H9 (cell line): ENCODE data around the gene SRF. TPM values are rescaled to one million over a fixed set of nuclear protein-coding genes. Genes with fewer than 3 reads are reported as not detected.

Experiments used
- DNase-seq: peaks from one replicate; pipeline ENCODE4 v3.0.0-alpha.2; 2017
- H2AFZ ChIP-seq: one replicate; pipeline ENCODE4 v1.6.1; 2013; ENCODE audit warnings: mild to moderate bottlenecking, low read length, control low read depth, moderate library complexity
- H2AK5ac ChIP-seq: 2 replicates; pipeline ENCODE4 v1.6.1; 2013; ENCODE audit warnings: low read length, control low read depth, mixed read lengths; ENCODE audit not compliant: insufficient read length
- H2BK120ac ChIP-seq: one replicate; pipeline ENCODE4 v1.6.1; 2013; ENCODE audit warnings: low read depth, mild to moderate bottlenecking, low read length, control low read depth, inconsistent platforms; ENCODE audit not compliant: poor library complexity, severe bottlenecking
- H2BK12ac ChIP-seq: 2 replicates; pipeline ENCODE4 v1.6.1; 2013; ENCODE audit warnings: low read length, control low read depth, mixed read lengths, low read depth; ENCODE audit not compliant: insufficient read length
- H2BK15ac ChIP-seq: 2 replicates; pipeline ENCODE4 v1.6.1; 2013; ENCODE audit warnings: low read depth, low read length, control low read depth
- H2BK20ac ChIP-seq: one replicate; pipeline ENCODE4 v1.6.1; 2013; ENCODE audit warnings: low read depth, mild to moderate bottlenecking, low read length, control low read depth, inconsistent platforms; ENCODE audit not compliant: poor library complexity, severe bottlenecking
- H2BK5ac ChIP-seq: 2 replicates; pipeline ENCODE4 v1.6.1; 2013; ENCODE audit warnings: low read length, control low read depth, mixed read lengths; ENCODE audit not compliant: insufficient read length
- H3K14ac ChIP-seq: 2 replicates; pipeline ENCODE4 v1.6.1; 2013; ENCODE audit warnings: low read length, control low read depth; ENCODE audit not compliant: insufficient read depth
- H3K18ac ChIP-seq: 2 replicates; pipeline ENCODE4 v1.6.1; 2013; ENCODE audit warnings: low read depth, mild to moderate bottlenecking, mixed read lengths, low read length, control low read depth; ENCODE audit not compliant: insufficient read length
- H3K23ac ChIP-seq: 2 replicates; pipeline ENCODE4 v1.6.1; 2013; ENCODE audit warnings: low read length, control low read depth, mixed read lengths, low read depth; ENCODE audit not compliant: insufficient read length
- H3K23me2 ChIP-seq: 2 replicates; pipeline ENCODE4 v1.6.1; 2013; ENCODE audit warnings: low read depth, mild to moderate bottlenecking, mixed read lengths, low read length, control low read depth; ENCODE audit not compliant: insufficient read length, poor library complexity, severe bottlenecking
- H3K27ac ChIP-seq: 2 replicates; pipeline ENCODE4 v1.5.1; 2013; ENCODE audit warnings: low read length, control low read depth, mixed read lengths, low read depth; ENCODE audit not compliant: insufficient read length
- H3K27me3 ChIP-seq: 2 replicates; pipeline ENCODE4 v1.6.1; 2013; ENCODE audit warnings: low read length, control low read depth, inconsistent platforms; ENCODE audit not compliant: insufficient read depth
- H3K4ac ChIP-seq: 2 replicates; pipeline ENCODE4 v1.6.1; 2013; ENCODE audit warnings: low read depth, mild to moderate bottlenecking, control low read depth, inconsistent platforms, low read length, moderate library complexity
- H3K4me1 ChIP-seq: 2 replicates; pipeline ENCODE4 v1.6.1; 2013; ENCODE audit warnings: low read length, control low read depth, inconsistent platforms; ENCODE audit not compliant: insufficient read depth
- H3K4me2 ChIP-seq: 2 replicates; pipeline ENCODE4 v1.6.1; 2013; ENCODE audit warnings: low read length, control low read depth, mixed read lengths; ENCODE audit not compliant: insufficient read length, insufficient read depth
- H3K56ac ChIP-seq: 2 replicates; pipeline ENCODE4 v1.6.1; 2013; ENCODE audit warnings: low read depth, mild to moderate bottlenecking, mixed read lengths, low read length, control low read depth; ENCODE audit not compliant: insufficient read length
- H3K79me1 ChIP-seq: 2 replicates; pipeline ENCODE4 v1.6.1; 2013; ENCODE audit warnings: low read depth, mild to moderate bottlenecking, moderate library complexity, low read length, control low read depth, inconsistent platforms; ENCODE audit not compliant: insufficient read depth, poor library complexity, severe bottlenecking
- H3K79me2 ChIP-seq: 2 replicates; pipeline ENCODE4 v1.6.1; 2013; ENCODE audit warnings: low read length, control low read depth, inconsistent platforms; ENCODE audit not compliant: insufficient read depth
- H3K9ac ChIP-seq: 2 replicates; pipeline ENCODE4 v1.6.1; 2013; ENCODE audit warnings: low read length, control low read depth, mixed read lengths; ENCODE audit not compliant: insufficient read length; ENCODE audit errors: extremely low read depth
- H3K9me3 ChIP-seq: one replicate; pipeline ENCODE4 v1.6.1; 2013; ENCODE audit warnings: low read depth, low read length, inconsistent platforms; ENCODE audit not compliant: control insufficient read depth
- H3T11ph ChIP-seq: one replicate; pipeline ENCODE4 v1.6.1; 2013; ENCODE audit warnings: mild to moderate bottlenecking, low read length, control low read depth, inconsistent platforms
- H4K20me1 ChIP-seq: one replicate; pipeline ENCODE4 v1.6.1; 2013; ENCODE audit not compliant: control insufficient read depth, insufficient read length, insufficient read depth
- H4K5ac ChIP-seq: 2 replicates; pipeline ENCODE4 v1.6.1; 2013; ENCODE audit warnings: low read depth, mild to moderate bottlenecking, mixed read lengths, low read length, control low read depth; ENCODE audit not compliant: insufficient read length
- H4K8ac ChIP-seq: replicated peaks from 2 replicates; pipeline ENCODE4 v1.6.1; 2013; ENCODE audit warnings: low read length, control low read depth, mixed read lengths, low read depth; ENCODE audit not compliant: insufficient read length
- H4K91ac ChIP-seq: 2 replicates; pipeline ENCODE4 v1.6.1; 2013; ENCODE audit warnings: low read depth, mild to moderate bottlenecking, moderate library complexity, mixed read lengths, low read length, control low read depth; ENCODE audit not compliant: insufficient read length
- H3K27ac Mint-ChIP-seq, 3 experiments: 2 replicates in 2 of 3; 3 replicates in 1 of 3; pipeline ENCODE4 v1.8.0; 2020 to 2021; ENCODE audit warnings: mixed read lengths in 3 of 3, mild to moderate bottlenecking in 1 of 3, moderate library complexity in 1 of 3
- H3K27me3 Mint-ChIP-seq: 2 replicates; pipeline ENCODE4 v1.8.0; 2021; ENCODE audit warnings: low read depth, mild to moderate bottlenecking, moderate library complexity, mixed read lengths
- H3K36me3 Mint-ChIP-seq, 3 experiments: 2 replicates in 2 of 3; 3 replicates in 1 of 3; pipeline ENCODE4 v1.8.0; 2020 to 2021; ENCODE audit warnings: low read depth in 3 of 3, mixed read lengths in 3 of 3; ENCODE audit not compliant: insufficient read depth in 1 of 3
- H3K4me1 Mint-ChIP-seq, 2 experiments: 2 replicates each; pipeline ENCODE4 v1.8.0; 2020; ENCODE audit warnings: mixed read lengths in 2 of 2
- H3K4me3 Mint-ChIP-seq, 2 experiments: 2 replicates in 1 of 2; 3 replicates in 1 of 2; pipeline ENCODE4 v1.8.0; 2020 to 2021; ENCODE audit warnings: mild to moderate bottlenecking in 2 of 2, mixed read lengths in 2 of 2, moderate library complexity in 1 of 2
- H3K9me3 Mint-ChIP-seq, 2 experiments: 2 replicates in 1 of 2; 3 replicates in 1 of 2; pipeline ENCODE4 v1.8.0; 2020; ENCODE audit warnings: mild to moderate bottlenecking in 2 of 2, mixed read lengths in 2 of 2, moderate library complexity in 1 of 2
- CTCF ChIP-seq: fragments of 200-600 bp; sonication (generic); conservative IDR thresholded peaks from 3 replicates; pipeline ENCODE4 v1.8.0; 2021; ENCODE audit warnings: antibody characterized with exemption, mild to moderate bottlenecking
- WGBS: extraction: QIAGEN DNeasy Blood & Tissue Kit; methylation state at CpG from one replicate; pipeline ENCODE4 v1.1.7; 2013; ENCODE audit warnings: missing lambda C conversion rate, low lambda C conversion rate, mixed read lengths; ENCODE audit not compliant: insufficient read length; ENCODE audit errors: extremely low coverage; 5-methylcytosine and 5-hydroxymethylcytosine counted together
- total RNA-seq: library from RNA; stranded (reverse); gene quantifications from 2 replicates; pipeline ENCODE4 v1.2.1, GENCODE V29; 2021

SRF gene
- total RNA-seq, 1 experiment from 2014 or later, result 57.5 TPM

- peaks cover 10 to 32% (median 31%) of the 10 kb centered on the region in 3 experiments for H3K36me3 Mint-ChIP-seq
- no peaks in the 10 kb centered on the region for H3K9me3 Mint-ChIP-seq
- H3T11ph ChIP-seq, result no peak overlapping the region
- no peaks in the 10 kb centered on the region for H3K9me3 ChIP-seq
- H3K27ac ChIP-seq, result no peak overlapping the region
- no peak overlapping the region for H2AFZ ChIP-seq
- DNase-seq, result no peak
- peaks cover 8% of the 10 kb centered on the region in 2 experiments for H3K4me1 Mint-ChIP-seq
- H3K79me2 ChIP-seq, result no peaks in the 10 kb centered on the region
- H2BK20ac ChIP-seq, result no peak overlapping the region
- no peaks in the 10 kb centered on the region for H3K27me3 Mint-ChIP-seq
- no peaks in the 10 kb centered on the region for H3K79me1 ChIP-seq
- H3K14ac ChIP-seq, result no peak overlapping the region
- H2BK15ac ChIP-seq, result no peak overlapping the region
- no peak overlapping the region for H2BK5ac ChIP-seq
- H3K23ac ChIP-seq, result no peak overlapping the region
- H3K18ac ChIP-seq, result no peak overlapping the region
- H3K4ac ChIP-seq, result no peak overlapping the region
- no peak overlapping the region for H2BK12ac ChIP-seq
- no peak overlapping the region for H2BK120ac ChIP-seq
- H4K8ac ChIP-seq, result no peak overlapping the region
- no peak overlapping the region for H3K4me3 Mint-ChIP-seq
- no peaks in the 10 kb centered on the region for H3K23me2 ChIP-seq
- no peak overlapping the region for H3K56ac ChIP-seq
- no peak overlapping the region for H3K4me2 ChIP-seq
- peak overlapping the region in 1 of 3 experiments; percentile 25; a peak in 2 of 7 replicates for H3K27ac Mint-ChIP-seq
- no peak for TF ChIP-seq CTCF
- H3K9ac ChIP-seq, result peak overlapping the region; percentile 9
- H4K91ac ChIP-seq, result no peak overlapping the region
- H2AK5ac ChIP-seq, result no peak overlapping the region
- no peaks in the 10 kb centered on the region for H3K4me1 ChIP-seq
- no CpG with 5 or more reads among the region's 6 CpGs for WGBS
- no peaks in the 10 kb centered on the region for H3K27me3 ChIP-seq
- H4K5ac ChIP-seq, result no peak overlapping the region
- no peaks in the 10 kb centered on the region for H4K20me1 ChIP-seq
Observed at GRCh38 chr6:43147691-43148477, 23.2 kb upstream of the SRF start.
